HG03175 (cell line): Measurements from ENCODE around the gene CTSV.
"Not testable (repeated sequence)": the region's sequence is repeated elsewhere in the genome, so short reads cannot be mapped to it uniquely, and the experiment has no call there.

Experiments used
- ATAC-seq: cut with Tn5 transposase; IDR thresholded peaks from one replicate; pipeline ENCODE4 v1.9.1; 2021; ENCODE audit warnings: mild to moderate bottlenecking, moderate library complexity; ENCODE audit not compliant: unreplicated experiment

The CTSV gene

DNA sequence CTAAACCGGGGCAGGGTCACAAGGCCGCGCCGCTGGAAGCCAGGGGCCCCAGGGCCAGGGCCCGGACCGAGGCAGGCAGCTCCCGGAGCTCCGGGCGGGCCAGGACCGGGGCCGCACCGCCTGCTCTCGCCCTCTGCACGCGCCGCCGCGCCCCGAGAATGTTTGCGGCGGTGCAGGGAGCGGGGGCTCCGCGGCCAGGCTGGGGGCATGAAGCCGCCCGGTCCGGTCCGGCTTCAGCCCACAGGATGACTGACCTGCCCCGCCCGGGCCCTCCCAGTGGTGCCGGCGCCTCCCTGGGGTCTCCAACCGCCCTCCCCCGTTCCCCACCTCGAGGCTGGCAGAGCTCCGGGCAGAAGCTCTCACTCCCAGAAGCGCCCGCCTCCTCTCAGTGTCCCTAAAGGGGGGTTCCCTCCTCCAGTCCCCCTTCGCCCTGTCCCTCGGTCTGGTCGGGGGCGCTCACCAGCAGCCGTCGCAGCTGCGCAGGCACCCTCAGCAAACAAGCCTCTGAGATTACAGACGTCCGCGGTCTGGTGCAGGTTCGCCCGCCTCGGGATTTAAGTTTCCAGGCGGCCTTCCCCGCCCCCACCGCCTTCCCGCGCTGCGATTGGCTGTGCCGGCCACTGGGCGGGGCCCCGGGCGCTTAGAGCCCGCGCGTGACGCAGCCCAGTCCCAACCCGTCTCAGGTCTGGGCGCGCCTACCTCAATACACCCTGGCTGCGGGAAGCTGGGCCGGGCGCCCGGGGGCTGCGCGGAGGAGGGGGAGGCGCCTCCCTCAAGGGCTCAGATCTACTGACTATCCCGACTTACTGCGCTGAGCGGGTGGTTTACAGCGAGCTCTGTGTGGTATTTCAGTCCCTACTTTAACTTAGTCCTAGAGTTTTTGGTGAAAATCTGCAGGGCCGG is at the start of gene CTSV:
Gene CTSV (minus strand): TSS at position 532 of the 903 bp plus-strand sequence. CDS start 1,099 bp downstream, outside the sequence.
- ATAC-seq: peak; percentile 86

DNA sequence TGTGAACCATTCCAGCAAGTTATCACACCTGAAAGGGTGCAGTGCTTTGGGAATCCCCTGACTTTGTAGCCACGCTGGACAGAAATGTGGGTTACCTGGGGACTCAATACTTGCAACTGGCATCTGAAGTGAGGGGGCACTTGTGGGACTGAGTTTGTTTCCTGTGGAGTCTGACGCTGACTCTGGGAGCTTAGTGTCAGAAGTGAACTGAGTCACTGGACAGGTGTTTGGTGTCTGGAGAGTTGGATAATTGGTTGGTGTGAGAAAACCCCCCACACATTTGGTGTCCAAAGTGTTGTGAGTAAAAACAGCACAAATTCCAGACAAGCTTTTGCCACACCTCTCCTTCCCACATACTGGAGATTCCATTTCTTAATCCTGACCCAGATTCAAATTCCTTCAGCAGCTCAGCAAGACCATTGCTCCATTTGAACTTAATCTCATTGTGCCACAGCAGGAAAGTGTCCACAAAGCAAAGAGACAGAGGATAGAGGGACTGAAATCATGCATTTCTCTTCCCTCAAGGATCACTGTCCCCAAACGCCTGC is 48.8 kb upstream of the CTSV start:
- ATAC-seq: not testable (repeated sequence)

DNA sequence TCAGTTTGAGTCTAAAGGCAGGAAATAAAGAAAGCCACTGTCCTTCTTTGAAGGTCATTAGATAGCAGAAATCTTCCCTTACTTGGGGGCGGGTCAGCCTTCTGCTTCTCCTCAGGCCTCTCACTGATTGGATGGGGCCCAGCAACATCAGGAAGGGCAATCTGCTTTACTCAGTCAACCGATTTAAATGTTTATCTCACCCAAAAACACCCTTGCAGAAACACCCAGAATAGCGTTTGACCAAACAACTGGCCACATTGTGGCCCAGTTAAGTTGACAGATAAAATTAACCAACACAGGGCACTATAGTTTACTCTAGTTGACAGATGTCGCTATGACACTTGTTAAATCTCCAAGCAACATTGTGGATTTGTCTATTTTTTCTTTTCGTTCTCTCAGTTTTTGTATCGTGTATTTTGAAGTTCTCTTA is 45.6 kb upstream of the CTSV start:
- not testable (repeated sequence) for ATAC-seq

- no peak for ATAC-seq
Measured at GRCh38 chr9:97078362-97078761, 39.4 kb upstream of the CTSV start.

DNA sequence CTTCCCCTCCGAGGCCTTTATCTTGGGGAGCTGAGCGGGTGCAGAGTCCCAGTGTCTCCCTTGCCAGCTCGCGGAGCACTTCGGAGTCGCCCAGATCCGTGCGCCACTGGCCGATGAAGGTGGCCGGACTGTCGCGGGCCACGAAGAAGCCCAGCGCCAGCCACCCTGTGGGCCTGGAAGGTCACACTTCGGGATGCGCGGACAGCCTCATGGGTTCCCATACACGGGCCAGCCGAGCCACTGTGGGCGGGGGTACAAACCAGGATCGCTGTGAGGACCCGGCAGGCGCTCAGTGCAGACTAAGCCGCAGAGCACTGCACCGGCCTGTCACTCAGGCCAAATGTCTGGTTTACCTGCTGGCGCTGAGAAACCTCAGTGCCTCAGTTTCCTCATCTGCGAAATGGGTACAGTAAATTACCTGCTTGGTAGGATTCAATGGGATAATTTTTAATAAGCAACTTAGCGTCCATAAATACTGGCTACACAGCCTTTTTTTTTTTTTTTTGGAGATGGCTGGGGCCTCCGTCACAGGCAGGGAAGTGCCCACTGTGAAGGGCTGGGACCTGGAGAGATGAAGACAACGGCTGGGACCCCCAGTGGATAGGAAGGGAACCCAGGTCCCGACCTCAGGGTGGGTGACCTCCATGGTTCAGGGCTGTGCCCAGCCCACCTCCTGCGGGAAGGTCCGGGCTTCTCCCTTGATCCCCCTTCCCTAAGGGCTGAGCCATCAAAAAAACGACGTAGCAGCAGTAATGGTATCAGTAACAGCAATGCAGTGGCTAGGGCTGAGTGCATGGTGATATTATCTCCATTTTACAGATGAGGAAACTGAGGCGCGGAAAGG is 38.7 kb upstream of the CTSV start:
- ATAC-seq: no peak

- not testable (repeated sequence) for ATAC-seq
Measured at GRCh38 chr9:97076731-97077451, 37.9 kb upstream of the CTSV start.

GRCh38 chr9:97076238-97076637 is 37.3 kb upstream of the CTSV start:
- no peak for ATAC-seq

GRCh38 chr9:97075289-97075985 is 36.5 kb upstream of the CTSV start:
- ATAC-seq: no peak

GRCh38 chr9:97073506-97073905 is 34.6 kb upstream of the CTSV start:
- no peak for ATAC-seq

DNA sequence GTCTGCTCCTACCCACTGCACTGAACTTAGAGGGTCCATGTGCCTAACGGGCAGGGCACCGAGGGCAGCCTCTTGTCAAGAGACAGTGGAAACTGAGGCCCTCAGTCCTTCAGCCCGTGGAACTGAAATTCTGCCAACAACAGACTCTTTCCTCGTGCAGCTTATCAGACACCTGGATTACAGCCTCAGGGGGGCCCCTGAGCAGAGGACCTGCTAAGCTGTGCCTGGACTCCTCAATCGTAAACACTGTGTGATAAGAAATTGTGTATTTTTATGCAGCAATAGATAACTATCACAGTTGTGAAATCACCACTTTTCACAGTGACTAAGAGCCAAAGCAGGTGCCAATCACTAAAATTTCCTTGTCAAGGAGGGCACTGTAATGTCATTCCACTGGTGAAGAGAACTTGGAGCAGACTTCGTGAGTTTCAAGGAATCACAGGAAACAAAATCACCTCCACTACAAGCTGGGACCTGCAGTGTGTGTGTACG is 33.4 kb upstream of the CTSV start:
- ATAC-seq: no peak

- ATAC-seq: not testable (repeated sequence)
Measured at GRCh38 chr9:97070325-97070724, 31.4 kb upstream of the CTSV start.

GRCh38 chr9:97067490-97067889 is 28.5 kb upstream of the CTSV start:
- no peak for ATAC-seq

GRCh38 chr9:97064176-97064575 is 25.2 kb upstream of the CTSV start:
- no peak for ATAC-seq

DNA sequence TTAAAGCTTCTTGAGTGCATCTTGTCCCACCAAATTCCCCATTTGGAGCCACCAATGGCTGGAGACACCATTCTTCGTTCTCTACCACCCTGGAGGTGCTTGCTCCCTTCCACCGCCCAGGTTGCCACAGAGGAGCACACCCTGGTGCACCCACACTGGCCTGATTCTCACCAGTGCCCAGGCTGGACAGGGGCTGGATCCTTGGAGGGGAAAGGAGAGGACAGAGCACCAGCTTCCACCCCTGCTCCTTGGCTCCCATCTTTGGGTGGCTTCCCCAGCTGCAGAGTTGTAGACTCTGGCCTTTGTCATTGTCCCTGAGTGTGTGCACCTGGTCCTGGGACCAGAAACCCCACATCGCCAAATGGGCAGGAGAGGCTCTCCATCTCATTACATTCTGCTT is 21.9 kb upstream of the CTSV start:
- ATAC-seq: no peak

DNA sequence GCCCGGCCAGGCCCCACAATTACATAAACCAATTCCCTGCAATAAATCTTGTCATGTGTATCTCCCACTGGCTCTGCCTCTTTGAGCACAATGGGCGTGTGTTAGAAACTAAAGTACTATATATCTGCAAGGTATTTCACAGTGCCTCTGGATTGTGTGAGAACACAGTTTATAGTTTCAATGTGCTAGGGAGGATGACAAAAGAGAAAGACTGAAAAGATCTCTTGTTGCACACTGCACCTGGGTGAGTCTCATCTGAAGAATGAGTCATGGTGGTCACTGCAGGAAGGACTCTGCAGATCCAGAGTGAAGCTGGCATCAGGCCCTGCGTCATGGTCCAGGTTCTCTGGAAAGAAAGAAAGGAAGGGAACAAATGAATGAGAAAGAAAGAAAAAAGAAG is 20.7 kb upstream of the CTSV start:
- no peak for ATAC-seq

GRCh38 chr9:97057651-97058050 is 18.7 kb upstream of the CTSV start:
- no peak for ATAC-seq

GRCh38 chr9:97055891-97056290 is 16.9 kb upstream of the CTSV start:
- not testable (repeated sequence) for ATAC-seq

- no peak for ATAC-seq
Measured at GRCh38 chr9:97053717-97054116, 14.8 kb upstream of the CTSV start.

DNA sequence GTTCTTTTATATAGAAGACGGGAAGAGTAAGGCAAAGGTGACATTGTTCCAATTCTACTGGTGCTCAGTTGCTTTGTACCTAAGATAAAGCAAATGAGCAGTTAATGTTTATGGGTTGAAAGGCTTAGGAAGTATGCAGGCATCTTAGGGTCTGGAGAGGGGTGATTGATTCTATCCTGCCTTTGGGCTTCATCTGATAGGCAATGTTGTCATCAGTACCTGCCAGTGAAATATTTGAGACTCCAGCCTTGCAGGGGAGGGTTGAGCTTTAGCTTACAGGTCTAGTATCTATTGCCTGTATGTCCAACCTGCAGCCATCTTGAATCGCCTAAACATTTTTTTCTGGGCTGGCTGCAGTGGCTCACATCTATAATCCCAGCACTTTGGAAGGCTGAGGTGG is 13.8 kb upstream of the CTSV start:
- ATAC-seq: no peak

DNA sequence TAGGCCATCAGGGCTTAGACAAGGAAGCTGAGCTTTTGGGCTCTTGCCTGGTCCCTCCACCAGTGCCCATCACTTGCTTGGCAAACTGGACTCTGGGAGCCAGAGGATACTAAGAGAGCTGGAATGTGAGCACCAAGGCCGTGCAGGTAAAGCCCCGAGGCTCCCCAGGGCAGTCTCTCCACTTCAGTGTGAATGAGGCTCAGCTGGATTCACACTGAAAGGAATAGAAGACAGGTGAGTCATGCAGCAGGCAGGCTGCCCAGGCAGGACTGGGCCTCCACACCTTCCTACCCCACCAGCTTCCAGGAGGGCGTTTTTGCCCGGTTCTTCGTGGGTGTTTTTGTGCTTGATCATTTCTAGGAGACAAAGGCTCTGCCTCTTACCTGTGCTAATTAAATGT is 7.3 kb upstream of the CTSV start:
- ATAC-seq: no peak
